G401 (cell line): ENCODE data around the gene NALCN. TPM values are rescaled to one million over a fixed set of nuclear protein-coding genes. Genes with fewer than 3 reads are reported as not detected.

Experiments used
- DNase-seq: peaks from one replicate; pipeline ENCODE4 v3.0.0-alpha.2; 2015; ENCODE audit warnings: low spot score
- in situ Hi-C: cut with HindIII; loops from 2 replicates; pipeline ENCODE4 v1.10.0; 2016; ENCODE audit warnings: low sequenced_read_pairs, mixed read lengths
- total RNA-seq: library from RNA; depleted of rRNA; stranded (reverse); fragments of >200 nt; shearing (Covaris generic); gene quantifications from 2 replicates; pipeline ENCODE4 v1.2.3, GENCODE V29; 2014

The NALCN gene
- total RNA-seq, 1 experiment from 2014 or later: not detected

- in situ Hi-C loops: no loop called here
- DNase-seq: no peak
Measured at GRCh38 chr13:101301053-101301452, 115.3 kb downstream of the NALCN start.

DNA sequence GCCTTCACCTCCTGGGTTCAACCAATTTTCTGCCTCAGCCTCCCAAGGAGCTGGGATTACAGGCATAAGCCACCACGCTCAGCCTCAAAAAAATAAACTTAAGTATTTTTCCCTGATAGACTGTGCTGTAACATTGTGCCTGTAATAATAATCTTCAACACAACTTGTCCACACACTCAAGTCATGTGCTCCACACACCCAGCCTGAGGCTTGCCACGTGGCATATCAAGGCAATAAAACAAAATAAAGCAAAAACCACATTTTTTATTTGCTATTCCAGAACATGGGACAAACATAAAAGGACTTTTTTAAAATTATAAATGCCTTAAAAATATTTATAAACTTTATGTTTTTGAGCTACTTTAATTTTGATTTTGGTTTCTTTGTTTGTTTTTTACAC, 115.8 kb downstream of the NALCN start:
- no peak for DNase-seq
- in situ Hi-C loops: no loop called here

GRCh38 chr13:101298517-101298916, 117.8 kb downstream of the NALCN start:
- in situ Hi-C loops: no loop called here
- no peak for DNase-seq

DNA sequence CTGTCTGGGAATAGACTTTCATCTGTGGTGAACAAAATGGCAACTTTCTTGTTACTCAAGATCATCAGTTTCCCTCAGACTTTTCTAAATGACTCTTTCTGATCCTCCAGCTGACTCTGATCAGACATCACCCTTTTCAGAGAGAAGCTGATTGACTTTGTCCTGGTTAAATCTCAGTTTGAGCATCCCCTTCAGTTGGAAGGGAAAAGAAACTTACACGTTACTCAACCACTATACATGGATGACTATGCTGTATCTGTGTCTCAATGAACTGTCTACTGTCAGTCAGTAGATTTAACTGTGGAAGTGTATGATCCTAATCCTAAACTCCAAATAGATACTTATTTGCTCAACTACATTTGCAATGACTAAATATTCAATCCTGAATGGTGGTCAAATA, 118.5 kb downstream of the NALCN start:
- no peak for DNase-seq
- in situ Hi-C loops: no loop called here

GRCh38 chr13:101292711-101293110, 123.6 kb downstream of the NALCN start:
- DNase-seq: no peak
- in situ Hi-C loops: no loop called here

DNA sequence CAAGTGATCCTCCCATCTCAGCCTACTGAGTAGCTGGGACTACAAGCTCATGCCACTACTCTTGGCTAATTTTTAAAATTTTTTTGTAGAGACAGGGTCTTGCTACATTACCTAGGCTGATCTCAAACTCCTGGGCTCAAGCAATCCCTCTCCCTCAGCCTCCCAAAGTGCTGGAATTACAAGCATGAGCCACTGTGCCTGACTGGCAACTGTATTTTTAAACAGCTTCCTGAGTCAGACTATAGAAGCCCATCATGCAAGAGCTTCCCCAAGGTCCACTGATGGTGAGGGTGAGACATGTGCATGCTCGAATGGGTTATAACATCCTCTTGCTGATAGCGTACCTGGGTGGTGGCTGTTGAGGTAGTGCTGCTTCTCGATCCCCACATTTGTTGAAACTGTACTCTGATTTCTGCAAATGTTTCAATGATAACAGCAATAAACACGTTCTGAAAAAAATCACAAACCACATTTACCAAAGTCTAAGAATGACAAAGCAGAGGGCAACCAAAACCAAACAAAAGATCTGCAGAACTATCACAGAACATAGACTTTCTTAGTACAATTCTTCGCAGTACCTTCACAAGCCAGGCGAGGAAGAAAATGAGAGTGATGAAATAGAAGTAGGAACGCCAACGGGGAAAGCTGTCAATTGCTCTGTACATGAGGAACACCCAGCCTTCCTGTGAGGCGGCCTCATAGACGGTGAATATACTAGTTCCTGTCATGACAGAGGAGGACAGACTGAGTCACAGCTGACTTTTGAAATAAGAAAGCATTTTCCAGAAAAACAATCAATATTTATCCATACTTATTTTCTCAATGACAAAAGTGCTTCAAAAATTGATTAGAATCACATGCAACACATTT, 124.4 kb downstream of the NALCN start:
- DNase-seq: no peak
- in situ Hi-C loops: no loop called here

- no peak for DNase-seq
- in situ Hi-C loops: no loop called here
Measured at GRCh38 chr13:101291206-101291605, 125.1 kb downstream of the NALCN start.

DNA sequence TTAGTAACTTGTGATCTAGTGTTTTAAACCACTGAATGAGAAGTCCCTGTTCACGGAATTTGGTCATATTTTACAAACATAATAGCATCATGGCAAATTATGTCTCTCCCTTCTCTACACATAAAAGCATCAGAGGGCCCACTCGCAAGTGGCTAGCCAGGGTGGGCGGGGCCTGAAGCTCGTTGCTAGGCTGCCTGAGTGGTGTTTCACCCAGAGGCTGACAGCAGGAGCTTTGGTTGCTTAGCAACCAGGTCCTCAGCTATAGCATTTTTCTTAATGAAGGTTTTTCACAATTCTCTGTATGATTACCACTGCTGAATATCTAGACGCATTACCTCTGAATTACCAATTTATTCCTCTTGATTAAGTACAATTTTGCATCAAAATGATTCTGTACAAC, 126.5 kb downstream of the NALCN start:
- in situ Hi-C loops: no loop called here
- DNase-seq: no peak

GRCh38 chr13:101283782-101284181, 132.5 kb downstream of the NALCN start:
- no peak for DNase-seq
- in situ Hi-C loops: no loop called here

GRCh38 chr13:101272886-101273285, 143.4 kb downstream of the NALCN start:
- in situ Hi-C loops: no loop called here
- DNase-seq: peak; percentile 67

- in situ Hi-C loops: no loop called here
- no peak for DNase-seq
Measured at GRCh38 chr13:101271681-101272245, 144.5 kb downstream of the NALCN start.

- in situ Hi-C loops: no loop called here
- DNase-seq: no peak
Measured at GRCh38 chr13:101267656-101268055, 148.7 kb downstream of the NALCN start.

- in situ Hi-C loops: no loop called here
- DNase-seq: no peak
Measured at GRCh38 chr13:101265934-101266333, 150.4 kb downstream of the NALCN start.

DNA sequence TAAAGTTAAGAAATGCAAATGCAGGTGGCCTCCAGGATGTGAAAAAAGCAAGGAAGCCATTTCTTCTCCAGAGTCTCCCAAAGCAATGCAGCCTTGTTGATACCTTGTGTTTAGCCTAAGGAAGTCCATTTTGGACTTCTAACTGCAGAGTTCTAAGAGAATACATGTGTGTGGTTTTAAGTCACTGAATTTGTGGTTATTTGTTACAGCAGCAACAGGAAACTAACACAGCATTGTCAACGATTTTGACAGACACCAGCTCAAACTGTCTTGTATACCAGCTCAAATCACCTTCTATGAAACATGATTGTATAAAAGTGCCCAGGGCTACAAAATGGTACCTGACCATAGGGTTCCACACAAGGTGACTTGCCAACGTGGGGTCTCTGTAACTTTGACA, 151.4 kb downstream of the NALCN start:
- no peak for DNase-seq
- in situ Hi-C loops: no loop called here

DNA sequence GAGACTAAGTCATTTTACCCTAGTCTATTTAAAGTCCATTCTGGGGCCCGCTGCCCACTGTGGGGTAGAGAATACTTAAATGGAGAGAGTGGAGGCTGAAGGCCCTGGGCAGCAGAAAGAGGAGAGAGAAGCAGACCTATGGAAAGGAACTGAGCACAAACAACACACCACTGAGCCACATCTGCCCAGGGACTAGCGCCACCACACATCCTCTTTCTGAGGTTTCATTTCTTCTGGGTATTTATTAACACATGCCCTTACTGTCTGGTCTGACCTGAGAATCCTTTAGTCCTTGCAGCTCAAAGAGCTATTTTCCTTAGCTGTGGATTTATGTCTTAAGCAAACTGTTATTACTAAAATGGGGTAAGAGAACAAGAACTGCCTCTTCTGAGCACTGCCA, 154.0 kb downstream of the NALCN start:
- in situ Hi-C loops: no loop called here
- no peak for DNase-seq

- no peak for DNase-seq
- in situ Hi-C loops: no loop called here
Measured at GRCh38 chr13:101258509-101258908, 157.8 kb downstream of the NALCN start.

DNA sequence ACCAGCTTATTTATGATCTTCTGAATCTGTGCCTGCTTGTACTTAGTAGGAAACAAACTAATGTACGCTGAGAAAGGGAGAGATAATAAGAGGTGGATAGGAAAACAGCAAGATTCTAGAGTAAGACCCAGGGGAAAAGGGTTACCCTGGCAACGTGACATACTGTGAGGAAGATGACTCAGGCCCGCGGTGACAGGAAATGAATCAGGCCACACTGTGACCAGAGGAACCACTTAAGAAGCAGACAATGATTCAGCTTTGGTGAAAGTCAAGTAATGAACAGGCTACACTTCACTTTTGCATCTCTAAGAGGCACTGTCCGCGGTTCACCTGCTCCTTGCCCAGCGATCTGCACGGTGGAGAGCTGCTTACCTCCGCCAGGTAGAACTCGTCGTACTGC, 158.2 kb downstream of the NALCN start:
- no peak for DNase-seq
- in situ Hi-C loops: no loop called here

DNA sequence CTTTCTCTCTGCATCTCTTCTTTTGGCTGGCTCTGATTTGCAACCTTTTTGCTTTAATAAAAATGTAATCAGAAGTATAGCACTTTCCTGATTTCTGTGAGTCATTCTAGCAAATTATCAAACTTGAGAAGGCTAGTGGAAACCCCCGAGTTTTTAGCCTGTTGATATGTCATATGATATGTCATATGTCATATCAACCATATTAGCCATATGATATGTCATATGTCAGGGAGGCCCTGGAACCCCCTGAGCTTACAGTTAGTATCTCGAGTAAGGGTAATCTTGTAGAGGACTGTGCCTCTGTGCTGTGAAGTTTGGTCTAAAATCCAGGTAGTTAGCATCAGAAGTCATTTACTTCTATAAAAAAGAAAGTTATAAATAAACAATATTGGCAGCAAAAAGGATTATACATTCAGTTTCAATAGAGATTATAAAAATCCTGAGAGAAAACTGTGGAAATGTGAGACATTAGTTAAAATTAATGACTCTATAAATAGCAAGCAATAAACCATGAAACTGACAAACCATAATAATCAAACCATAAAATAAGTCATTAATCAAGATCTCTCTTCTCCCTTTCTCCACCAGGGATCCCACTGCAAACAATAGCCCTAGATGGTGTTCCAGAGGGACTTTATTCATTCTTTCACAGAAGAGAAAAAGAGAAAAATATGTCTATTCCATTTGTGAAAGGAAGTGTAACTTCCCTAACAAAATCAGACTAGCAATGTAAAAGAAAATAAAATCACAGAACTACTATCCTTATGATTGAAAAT, 167.4 kb downstream of the NALCN start:
- in situ Hi-C loops: no loop called here
- DNase-seq: no peak

DNA sequence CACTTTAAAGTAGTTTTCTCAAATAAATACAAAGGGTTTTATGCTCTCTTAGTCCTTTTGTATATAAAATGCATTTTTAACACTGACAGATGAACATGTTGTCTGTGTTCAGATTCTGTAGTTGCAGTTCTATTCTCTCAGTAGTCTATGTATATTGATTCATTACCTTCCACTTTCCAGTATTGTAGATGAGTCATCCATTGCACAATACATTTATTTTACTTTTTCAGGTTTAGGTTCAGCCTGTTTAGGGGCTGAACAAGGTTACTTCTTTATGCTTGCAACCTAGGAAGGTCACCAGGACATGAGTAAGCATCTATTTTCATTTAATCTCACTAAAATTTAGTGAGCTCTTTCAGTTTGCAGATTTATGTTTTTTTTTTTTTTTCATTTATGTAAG, 173.6 kb downstream of the NALCN start:
- DNase-seq: no peak
- in situ Hi-C loops: no loop called here

GRCh38 chr13:101238555-101238954, 177.8 kb downstream of the NALCN start:
- DNase-seq: no peak
- in situ Hi-C loops: no loop called here
